ENCODE results near the gene CA10.

CA10 gene

DNA sequence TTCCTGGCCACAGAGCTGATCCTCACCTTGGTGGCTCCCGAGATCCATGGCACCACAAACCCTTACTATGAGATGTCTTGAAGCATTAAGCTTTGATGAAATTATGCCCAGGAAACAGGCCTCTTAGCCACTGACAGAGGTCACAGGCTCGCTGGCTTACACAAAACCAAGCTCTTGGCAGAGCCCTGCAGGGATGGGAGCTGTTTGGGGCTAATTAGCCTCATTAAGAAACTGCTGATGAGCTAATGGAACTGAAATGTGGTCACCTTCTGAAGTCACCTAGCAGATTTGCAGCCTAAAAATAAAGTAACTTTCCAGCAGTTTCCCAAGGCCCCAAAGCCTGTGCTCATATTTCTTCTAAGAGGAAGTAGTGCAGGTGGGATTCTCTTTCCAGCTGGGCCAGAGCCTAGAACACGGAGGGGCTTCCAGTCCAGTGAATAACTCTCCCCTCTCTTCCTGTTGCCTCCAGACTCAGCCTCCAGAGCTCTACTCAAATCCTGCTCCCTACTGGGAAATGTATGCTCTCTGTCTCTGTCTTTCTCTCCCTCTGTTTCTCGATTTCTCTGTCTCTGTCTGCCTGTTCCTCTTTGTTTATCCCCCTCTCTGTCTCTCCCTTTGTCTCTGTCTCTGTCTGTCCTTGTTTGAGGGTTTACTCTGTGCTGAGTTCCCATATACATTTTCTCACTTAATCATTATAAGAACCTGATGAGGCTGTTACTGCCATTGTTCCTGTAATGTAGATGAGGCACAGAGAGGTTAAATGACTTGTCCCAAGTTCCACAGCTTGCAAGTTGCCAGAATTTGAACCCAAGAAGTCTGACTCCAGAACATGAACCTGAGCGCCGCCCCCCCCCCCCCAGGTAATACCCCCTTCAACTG, 338.9 kb downstream of the CA10 start:
- no peak overlapping the region for H3K4me3 ChIP-seq (ENCODE audit: low read depth, low read length)
- no peaks in the 10 kb centered on the region for H3K36me3 ChIP-seq (ENCODE audit: control insufficient read depth, insufficient read depth, low read length)
- H3K4me1 ChIP-seq (ENCODE audit: control insufficient read depth, insufficient read depth, low read length): peaks cover 12% of the 10 kb centered on the region; the same call in 1 of the 2 replicates
- H3K9ac ChIP-seq (ENCODE audit: low read length): no peak overlapping the region
- no peaks in the 10 kb centered on the region for H3K27me3 ChIP-seq (ENCODE audit: control insufficient read depth, insufficient read depth, low read length)
- H3K27ac ChIP-seq (ENCODE audit: low read depth, low read length): no peak overlapping the region
- no peaks in the 10 kb centered on the region for H3K9me3 ChIP-seq (ENCODE audit: control insufficient read depth, insufficient read depth, low read depth, low read length)

DNA sequence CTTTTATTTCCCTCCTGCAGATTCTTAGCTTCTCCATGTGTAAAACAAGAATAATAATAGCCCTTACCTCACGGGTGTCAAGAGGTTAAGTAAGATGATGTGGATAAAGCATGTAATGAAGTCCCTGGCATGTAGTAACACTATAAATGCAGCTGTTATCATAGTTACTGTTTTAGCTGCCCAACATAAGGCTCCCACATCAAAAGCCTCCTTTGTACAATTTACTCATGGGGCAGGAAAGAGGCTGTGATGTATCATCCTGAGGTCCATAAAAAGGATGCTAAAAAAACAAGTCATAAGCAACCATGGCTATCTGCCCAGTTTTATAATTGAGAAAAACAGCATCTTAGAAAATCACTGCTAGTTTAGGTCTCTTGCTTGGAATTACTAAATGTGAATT, 339.7 kb downstream of the CA10 start:
- no peak overlapping the region for H3K9ac ChIP-seq (ENCODE audit: low read length)
- H3K36me3 ChIP-seq (ENCODE audit: control insufficient read depth, insufficient read depth, low read length): no peaks in the 10 kb centered on the region
- no peaks in the 10 kb centered on the region for H3K9me3 ChIP-seq (ENCODE audit: control insufficient read depth, insufficient read depth, low read depth, low read length)
- no peak overlapping the region for H3K4me3 ChIP-seq (ENCODE audit: low read depth, low read length)
- no peaks in the 10 kb centered on the region for H3K27me3 ChIP-seq (ENCODE audit: control insufficient read depth, insufficient read depth, low read length)
- H3K27ac ChIP-seq (ENCODE audit: low read depth, low read length): no peak overlapping the region
- H3K4me1 ChIP-seq (ENCODE audit: control insufficient read depth, insufficient read depth, low read length): peaks cover 12% of the 10 kb centered on the region; the same call in 1 of the 2 replicates

DNA sequence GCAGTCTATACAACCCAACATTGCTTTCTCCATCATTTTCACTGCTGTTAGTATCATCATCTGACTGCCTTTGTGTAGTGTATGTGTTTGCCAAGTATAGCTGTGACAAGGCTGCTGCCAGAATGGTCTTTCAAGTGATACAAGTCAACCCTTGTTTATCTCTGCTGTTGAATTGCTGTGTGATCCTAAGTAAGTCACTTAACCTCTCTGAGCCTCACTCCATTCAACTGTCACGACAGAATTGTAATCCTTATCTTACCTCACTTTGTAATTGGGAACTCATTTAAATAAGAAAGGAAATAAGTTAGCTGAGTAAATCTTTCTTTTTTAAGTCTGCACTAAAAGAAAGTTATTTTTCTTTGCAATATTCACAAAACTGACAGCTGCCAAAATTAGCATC, 340.6 kb downstream of the CA10 start:
- Histone ChIP-seq H3K36me3 (ENCODE audit: control insufficient read depth, insufficient read depth, low read length) (no peaks in the 10 kb centered on the region), H3K27me3 (ENCODE audit: control insufficient read depth, insufficient read depth, low read length) (no peaks in the 10 kb centered on the region), H3K27ac (ENCODE audit: low read depth, low read length) (no peak overlapping the region), H3K9ac (ENCODE audit: low read length) (no peak overlapping the region), H3K9me3 (ENCODE audit: control insufficient read depth, insufficient read depth, low read depth, low read length) (no peaks in the 10 kb centered on the region), H3K4me3 (ENCODE audit: low read depth, low read length) (no peak overlapping the region), H3K4me1 (ENCODE audit: control insufficient read depth, insufficient read depth, low read length) (peaks cover 12% of the 10 kb centered on the region; the same call in 1 of the 2 replicates)

DNA sequence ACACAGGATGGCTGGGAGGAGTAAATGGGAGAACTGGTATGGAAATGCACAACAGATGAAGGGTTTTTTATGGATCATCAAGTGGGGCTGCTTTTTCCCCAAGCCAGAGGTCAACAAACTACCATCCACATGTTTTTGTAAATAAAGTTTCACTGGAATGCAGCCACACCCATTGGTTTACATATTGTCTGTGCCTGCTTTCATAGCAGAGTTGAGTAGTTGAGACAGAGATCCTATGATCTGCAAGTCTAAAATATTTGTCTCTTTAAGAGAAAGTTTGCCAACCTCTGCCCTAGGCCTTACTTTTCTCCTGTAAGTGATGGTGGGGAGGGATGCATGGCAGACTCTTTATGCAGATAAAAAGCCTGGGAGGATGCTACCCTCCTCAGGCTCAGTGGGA, 341.4 kb downstream of the CA10 start:
- Histone ChIP-seq H3K9ac (ENCODE audit: low read length) (no peak overlapping the region), H3K4me3 (ENCODE audit: low read depth, low read length) (no peak overlapping the region), H3K27me3 (ENCODE audit: control insufficient read depth, insufficient read depth, low read length) (no peaks in the 10 kb centered on the region), H3K4me1 (ENCODE audit: control insufficient read depth, insufficient read depth, low read length) (peaks cover 12% of the 10 kb centered on the region; the same call in 1 of the 2 replicates), H3K36me3 (ENCODE audit: control insufficient read depth, insufficient read depth, low read length) (no peaks in the 10 kb centered on the region), H3K9me3 (ENCODE audit: control insufficient read depth, insufficient read depth, low read depth, low read length) (no peaks in the 10 kb centered on the region), H3K27ac (ENCODE audit: low read depth, low read length) (no peak overlapping the region)

DNA sequence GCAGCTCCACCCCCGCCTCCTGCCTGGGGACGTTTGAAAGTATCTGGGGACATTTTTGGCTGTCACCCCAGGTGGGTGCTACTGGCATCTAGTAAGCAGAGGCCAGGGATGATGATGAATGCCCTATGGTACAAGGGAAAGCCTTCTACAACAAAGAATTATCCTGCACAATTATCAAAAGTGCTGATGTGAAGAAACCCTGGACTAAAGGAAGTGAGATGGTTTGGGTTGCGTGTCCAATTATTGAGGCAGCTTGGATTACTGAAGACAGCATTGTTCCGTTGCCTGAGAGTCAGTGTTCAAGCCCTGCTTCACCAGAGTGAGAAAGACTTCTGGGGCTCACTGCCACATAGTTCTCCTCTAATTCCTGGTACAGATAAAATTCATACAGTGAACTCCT, 343.4 kb downstream of the CA10 start:
- Histone ChIP-seq H3K27ac (ENCODE audit: low read depth, low read length) (no peak overlapping the region), H3K9ac (ENCODE audit: low read length) (no peak overlapping the region), H3K4me1 (ENCODE audit: control insufficient read depth, insufficient read depth, low read length) (peaks cover 12% of the 10 kb centered on the region; the same call in 1 of the 2 replicates), H3K36me3 (ENCODE audit: control insufficient read depth, insufficient read depth, low read length) (no peaks in the 10 kb centered on the region), H3K27me3 (ENCODE audit: control insufficient read depth, insufficient read depth, low read length) (no peaks in the 10 kb centered on the region), H3K9me3 (ENCODE audit: control insufficient read depth, insufficient read depth, low read depth, low read length) (no peaks in the 10 kb centered on the region), H3K4me3 (ENCODE audit: low read depth, low read length) (no peak overlapping the region)

DNA sequence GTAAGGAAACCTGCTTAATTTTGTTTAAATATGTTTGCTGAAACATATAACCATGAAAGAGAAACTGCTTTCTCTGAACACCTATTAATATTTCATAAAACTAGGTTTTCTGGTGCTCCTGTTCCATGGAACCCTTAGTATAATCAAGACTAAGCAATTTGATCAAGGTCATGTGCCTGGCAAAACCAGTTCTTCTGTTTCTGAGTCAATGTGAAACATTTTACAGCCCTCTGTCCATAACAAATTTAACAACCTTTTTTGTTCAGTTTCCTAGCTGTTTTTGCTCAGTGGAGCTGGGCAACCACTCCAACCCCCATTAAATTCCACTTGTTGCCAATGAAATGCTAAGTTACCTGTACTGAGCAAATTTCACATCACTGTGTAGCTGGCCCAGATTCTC, 344.0 kb downstream of the CA10 start:
- H3K9ac ChIP-seq (ENCODE audit: low read length): no peak overlapping the region
- no peaks in the 10 kb centered on the region for H3K9me3 ChIP-seq (ENCODE audit: control insufficient read depth, insufficient read depth, low read depth, low read length)
- no peak overlapping the region for H3K27ac ChIP-seq (ENCODE audit: low read depth, low read length)
- no peaks in the 10 kb centered on the region for H3K36me3 ChIP-seq (ENCODE audit: control insufficient read depth, insufficient read depth, low read length)
- H3K4me3 ChIP-seq (ENCODE audit: low read depth, low read length): no peak overlapping the region
- no peaks in the 10 kb centered on the region for H3K27me3 ChIP-seq (ENCODE audit: control insufficient read depth, insufficient read depth, low read length)
- H3K4me1 ChIP-seq (ENCODE audit: control insufficient read depth, insufficient read depth, low read length): peaks cover 8% of the 10 kb centered on the region; the same call in 1 of the 2 replicates

DNA sequence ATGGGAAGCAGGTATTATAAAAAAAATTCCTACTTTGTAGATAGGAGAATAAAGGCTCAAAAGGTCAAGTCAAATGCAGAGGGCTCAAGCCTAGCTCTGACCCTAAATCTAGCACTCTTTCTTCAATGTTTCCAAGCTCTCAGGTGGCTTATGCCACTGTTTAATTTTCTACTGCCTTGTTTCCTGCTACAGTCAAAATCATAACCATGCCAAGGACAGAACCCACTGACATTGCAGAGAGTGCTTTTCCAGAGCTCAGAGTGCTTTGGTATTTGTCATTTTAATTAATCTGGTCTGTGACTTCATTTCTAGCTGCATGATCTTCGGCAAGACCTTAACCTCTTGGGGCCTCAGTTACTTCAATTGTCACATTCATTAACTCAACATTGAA, 344.7 kb downstream of the CA10 start:
- no peaks in the 10 kb centered on the region for H3K9me3 ChIP-seq (ENCODE audit: control insufficient read depth, insufficient read depth, low read depth, low read length)
- no peaks in the 10 kb centered on the region for H3K36me3 ChIP-seq (ENCODE audit: control insufficient read depth, insufficient read depth, low read length)
- no peaks in the 10 kb centered on the region for H3K27me3 ChIP-seq (ENCODE audit: control insufficient read depth, insufficient read depth, low read length)
- H3K9ac ChIP-seq (ENCODE audit: low read length): no peak overlapping the region
- H3K27ac ChIP-seq (ENCODE audit: low read depth, low read length): no peak overlapping the region
- no peak overlapping the region for H3K4me3 ChIP-seq (ENCODE audit: low read depth, low read length)
- peaks cover 4% of the 10 kb centered on the region; the same call in 1 of the 2 replicates for H3K4me1 ChIP-seq (ENCODE audit: control insufficient read depth, insufficient read depth, low read length)

DNA sequence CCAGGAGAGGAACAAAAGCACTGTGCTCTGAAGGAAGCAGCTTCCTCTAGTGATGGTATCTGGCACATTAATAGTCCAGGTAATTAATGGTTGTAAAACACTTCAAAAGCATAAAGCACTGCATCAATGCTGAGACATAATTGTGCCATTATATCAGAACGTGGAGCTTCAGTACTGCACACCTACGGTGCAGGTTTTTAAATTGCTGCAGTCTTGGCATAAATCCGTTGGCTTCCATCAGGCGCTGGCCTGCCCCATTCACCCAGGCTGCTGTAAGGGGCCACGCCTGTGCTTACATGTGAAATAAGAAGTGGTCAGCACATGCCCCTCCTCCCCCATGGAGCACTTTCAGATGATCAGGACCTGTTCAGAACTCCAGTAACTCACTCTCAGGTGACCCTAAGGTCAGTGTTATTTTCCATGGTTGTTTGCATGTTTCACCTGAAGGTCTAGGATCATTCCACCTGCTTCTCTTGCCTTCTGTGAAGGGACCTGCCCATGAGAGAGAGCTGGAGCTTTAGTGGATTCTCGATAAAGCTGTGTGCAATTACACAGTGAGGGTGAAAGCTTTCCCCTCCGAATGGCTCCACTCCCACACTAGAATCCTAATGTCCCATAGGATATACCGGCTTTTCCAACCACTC, 345.3 kb downstream of the CA10 start:
- H3K36me3 ChIP-seq (ENCODE audit: control insufficient read depth, insufficient read depth, low read length): no peaks in the 10 kb centered on the region
- H3K9ac ChIP-seq (ENCODE audit: low read length): no peak overlapping the region
- no peaks in the 10 kb centered on the region for H3K9me3 ChIP-seq (ENCODE audit: control insufficient read depth, insufficient read depth, low read depth, low read length)
- peaks cover 4% of the 10 kb centered on the region; the same call in 1 of the 2 replicates for H3K4me1 ChIP-seq (ENCODE audit: control insufficient read depth, insufficient read depth, low read length)
- H3K4me3 ChIP-seq (ENCODE audit: low read depth, low read length): no peak overlapping the region
- H3K27me3 ChIP-seq (ENCODE audit: control insufficient read depth, insufficient read depth, low read length): no peaks in the 10 kb centered on the region
- no peak overlapping the region for H3K27ac ChIP-seq (ENCODE audit: low read depth, low read length)

DNA sequence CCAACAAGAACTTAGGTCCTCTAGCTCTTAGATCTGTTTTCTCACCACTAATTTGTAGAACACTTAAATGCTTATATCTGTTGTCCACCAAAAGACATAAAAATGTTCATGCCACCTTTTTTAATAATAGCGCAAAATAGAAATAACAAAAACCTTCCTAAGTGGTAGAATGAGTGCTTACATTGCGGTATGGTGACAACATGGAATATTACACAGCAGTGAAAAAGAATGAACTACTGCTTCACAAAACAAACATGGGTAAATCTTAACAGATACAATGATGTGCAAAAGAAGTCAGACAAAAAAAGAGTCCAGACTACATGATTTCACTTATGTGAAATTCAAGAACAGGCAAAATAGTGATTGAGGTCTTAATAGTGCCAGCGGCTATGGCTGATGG, 351.1 kb downstream of the CA10 start:
- Histone ChIP-seq H3K36me3 (ENCODE audit: control insufficient read depth, insufficient read depth, low read length) (no peaks in the 10 kb centered on the region), H3K27ac (ENCODE audit: low read depth, low read length) (no peak overlapping the region), H3K9ac (ENCODE audit: low read length) (no peak overlapping the region), H3K4me1 (ENCODE audit: control insufficient read depth, insufficient read depth, low read length) (no peaks in the 10 kb centered on the region), H3K9me3 (ENCODE audit: control insufficient read depth, insufficient read depth, low read depth, low read length) (0 out of 2 replicates have a peak, but pooled peaks cover 2% of the 10 kb centered on the region), H3K27me3 (ENCODE audit: control insufficient read depth, insufficient read depth, low read length) (no peaks in the 10 kb centered on the region), H3K4me3 (ENCODE audit: low read depth, low read length) (no peak overlapping the region)

DNA sequence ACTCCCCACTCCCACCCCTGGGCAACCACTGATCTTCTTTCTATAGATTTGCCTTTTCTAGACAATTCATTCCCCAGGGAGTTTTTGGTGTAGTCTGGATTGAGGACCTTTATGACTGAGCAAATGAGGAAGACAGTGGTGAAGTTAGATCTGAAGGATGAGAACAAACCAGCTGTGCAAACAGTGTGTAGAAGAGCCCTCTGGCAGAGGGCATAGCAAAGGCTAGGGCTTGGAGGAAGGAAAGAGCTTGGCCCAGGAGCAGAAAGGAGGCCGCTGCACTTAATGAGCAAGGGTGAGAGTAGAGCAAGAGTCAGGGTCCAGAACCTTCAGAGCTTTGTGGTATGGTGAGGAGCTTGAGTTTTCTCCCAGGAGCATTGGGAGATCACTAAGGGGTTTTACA, 352.7 kb downstream of the CA10 start:
- H3K27ac ChIP-seq (ENCODE audit: low read depth, low read length): no peak overlapping the region
- no peak overlapping the region for H3K9ac ChIP-seq (ENCODE audit: low read length)
- H3K4me3 ChIP-seq (ENCODE audit: low read depth, low read length): no peak overlapping the region
- H3K4me1 ChIP-seq (ENCODE audit: control insufficient read depth, insufficient read depth, low read length): no peaks in the 10 kb centered on the region
- H3K36me3 ChIP-seq (ENCODE audit: control insufficient read depth, insufficient read depth, low read length): no peaks in the 10 kb centered on the region
- H3K27me3 ChIP-seq (ENCODE audit: control insufficient read depth, insufficient read depth, low read length): no peaks in the 10 kb centered on the region
- 0 out of 2 replicates have a peak, but pooled peaks cover 2% of the 10 kb centered on the region for H3K9me3 ChIP-seq (ENCODE audit: control insufficient read depth, insufficient read depth, low read depth, low read length)

DNA sequence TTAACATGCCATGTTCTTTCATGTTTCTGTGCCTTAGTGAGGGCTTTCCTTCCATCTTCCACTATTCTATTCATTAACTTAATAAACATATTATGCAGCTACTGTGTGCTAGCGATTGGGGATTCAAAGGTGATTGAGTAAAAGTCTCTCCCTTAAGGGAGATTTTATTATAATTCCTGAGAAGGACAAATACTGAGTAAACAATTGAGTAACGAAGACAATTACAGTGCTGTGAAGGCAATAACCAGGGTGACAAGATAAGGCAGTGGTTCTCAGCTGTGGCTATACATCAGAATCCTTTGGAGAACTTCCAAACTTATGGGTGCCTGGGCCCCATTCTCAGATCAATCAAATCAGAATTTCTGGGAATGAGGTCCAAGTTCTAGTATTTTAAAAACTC, 353.3 kb downstream of the CA10 start:
- H3K9ac ChIP-seq (ENCODE audit: low read length): no peak overlapping the region
- H3K4me3 ChIP-seq (ENCODE audit: low read depth, low read length): no peak overlapping the region
- no peak overlapping the region for H3K27ac ChIP-seq (ENCODE audit: low read depth, low read length)
- H3K27me3 ChIP-seq (ENCODE audit: control insufficient read depth, insufficient read depth, low read length): no peaks in the 10 kb centered on the region
- H3K9me3 ChIP-seq (ENCODE audit: control insufficient read depth, insufficient read depth, low read depth, low read length): 0 out of 2 replicates have a peak, but pooled peaks cover 2% of the 10 kb centered on the region
- H3K4me1 ChIP-seq (ENCODE audit: control insufficient read depth, insufficient read depth, low read length): no peaks in the 10 kb centered on the region
- H3K36me3 ChIP-seq (ENCODE audit: control insufficient read depth, insufficient read depth, low read length): no peaks in the 10 kb centered on the region

Data from HUES6 (cell line).